ENCODE data around the gene ITGA1.

DNA sequence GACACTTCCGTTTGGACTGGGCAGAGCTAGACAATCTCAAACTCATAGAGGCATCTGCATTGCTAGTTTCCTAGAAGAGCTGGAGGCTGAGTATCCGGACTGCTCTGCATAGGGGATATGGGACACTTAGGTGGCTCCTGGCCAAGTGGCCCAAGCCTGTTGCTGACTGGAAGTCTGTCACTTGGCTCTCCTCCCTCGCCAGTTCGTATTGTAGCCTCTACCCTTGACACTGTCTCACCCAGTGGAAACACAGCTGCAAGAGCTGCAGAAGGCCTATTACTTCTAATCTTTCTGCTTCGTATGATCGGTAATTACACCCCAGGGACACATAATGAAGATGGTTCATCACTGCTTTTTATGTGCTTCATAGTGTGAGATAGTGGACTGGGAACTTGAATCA lies 34.7 kb downstream of the ITGA1 start:
- TF ChIP-seq, protein P1, sequence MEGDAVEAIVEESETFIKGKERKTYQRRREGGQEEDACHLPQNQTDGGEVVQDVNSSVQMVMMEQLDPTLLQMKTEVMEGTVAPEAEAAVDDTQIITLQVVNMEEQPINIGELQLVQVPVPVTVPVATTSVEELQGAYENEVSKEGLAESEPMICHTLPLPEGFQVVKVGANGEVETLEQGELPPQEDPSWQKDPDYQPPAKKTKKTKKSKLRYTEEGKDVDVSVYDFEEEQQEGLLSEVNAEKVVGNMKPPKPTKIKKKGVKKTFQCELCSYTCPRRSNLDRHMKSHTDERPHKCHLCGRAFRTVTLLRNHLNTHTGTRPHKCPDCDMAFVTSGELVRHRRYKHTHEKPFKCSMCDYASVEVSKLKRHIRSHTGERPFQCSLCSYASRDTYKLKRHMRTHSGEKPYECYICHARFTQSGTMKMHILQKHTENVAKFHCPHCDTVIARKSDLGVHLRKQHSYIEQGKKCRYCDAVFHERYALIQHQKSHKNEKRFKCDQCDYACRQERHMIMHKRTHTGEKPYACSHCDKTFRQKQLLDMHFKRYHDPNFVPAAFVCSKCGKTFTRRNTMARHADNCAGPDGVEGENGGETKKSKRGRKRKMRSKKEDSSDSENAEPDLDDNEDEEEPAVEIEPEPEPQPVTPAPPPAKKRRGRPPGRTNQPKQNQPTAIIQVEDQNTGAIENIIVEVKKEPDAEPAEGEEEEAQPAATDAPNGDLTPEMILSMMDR (IDR thresholded peaks at IDR 0.05; ENCODE audit: low read length), result no peak
- TF ChIP-seq EZH2 (optimal IDR thresholded peaks at IDR 0.05; ENCODE audit: low read depth, low read length) (no peak), EZH2phosphoT487 (IDR thresholded peaks at IDR 0.05; ENCODE audit: low read length) (no peak)
